ENCODE data around the gene CDK11B.
"Not testable (repeated sequence)": the region's sequence is repeated elsewhere in the genome, so short reads cannot be mapped to it uniquely, and the experiment has no call there.

DNA sequence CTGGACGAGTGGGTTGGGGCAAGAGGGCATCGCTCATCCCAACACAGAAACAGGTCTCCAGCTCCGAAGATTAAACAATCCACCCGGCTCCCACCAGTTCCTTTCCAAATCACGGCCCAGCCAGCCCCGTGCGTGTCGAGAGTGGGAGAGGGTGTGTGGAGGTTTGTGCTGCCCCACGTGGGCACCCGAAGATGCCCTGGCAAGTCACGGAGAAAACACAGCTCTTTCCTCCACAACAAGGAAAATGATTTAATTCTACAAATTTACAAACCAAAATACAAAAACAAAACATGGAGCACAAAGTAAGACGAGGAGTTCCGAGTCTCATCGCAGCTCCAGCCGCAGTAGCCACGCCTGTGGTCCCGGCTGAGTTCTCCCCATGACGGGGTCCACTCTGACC lies 43.7 kb upstream of the CDK11B start:
- TF ChIP-seq, protein P1, sequence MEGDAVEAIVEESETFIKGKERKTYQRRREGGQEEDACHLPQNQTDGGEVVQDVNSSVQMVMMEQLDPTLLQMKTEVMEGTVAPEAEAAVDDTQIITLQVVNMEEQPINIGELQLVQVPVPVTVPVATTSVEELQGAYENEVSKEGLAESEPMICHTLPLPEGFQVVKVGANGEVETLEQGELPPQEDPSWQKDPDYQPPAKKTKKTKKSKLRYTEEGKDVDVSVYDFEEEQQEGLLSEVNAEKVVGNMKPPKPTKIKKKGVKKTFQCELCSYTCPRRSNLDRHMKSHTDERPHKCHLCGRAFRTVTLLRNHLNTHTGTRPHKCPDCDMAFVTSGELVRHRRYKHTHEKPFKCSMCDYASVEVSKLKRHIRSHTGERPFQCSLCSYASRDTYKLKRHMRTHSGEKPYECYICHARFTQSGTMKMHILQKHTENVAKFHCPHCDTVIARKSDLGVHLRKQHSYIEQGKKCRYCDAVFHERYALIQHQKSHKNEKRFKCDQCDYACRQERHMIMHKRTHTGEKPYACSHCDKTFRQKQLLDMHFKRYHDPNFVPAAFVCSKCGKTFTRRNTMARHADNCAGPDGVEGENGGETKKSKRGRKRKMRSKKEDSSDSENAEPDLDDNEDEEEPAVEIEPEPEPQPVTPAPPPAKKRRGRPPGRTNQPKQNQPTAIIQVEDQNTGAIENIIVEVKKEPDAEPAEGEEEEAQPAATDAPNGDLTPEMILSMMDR (IDR thresholded peaks at IDR 0.05) = not testable (repeated sequence)
- not testable (repeated sequence) for TF ChIP-seq POLR2A, EP300 (IDR thresholded peaks at IDR 0.05)

Measured in tibial nerve (tissue), 4 donors.